ENCODE results near the gene CCDC60. TPM values are rescaled to one million over a fixed set of nuclear protein-coding genes. Genes with fewer than 3 reads are reported as not detected.
"Not testable (repeated sequence)": the region's sequence is repeated elsewhere in the genome, so short reads cannot be mapped to it uniquely, and the experiment has no call there.

CCDC60 gene
- total RNA-seq, 1 donor from 2014 or later = not detected

DNA sequence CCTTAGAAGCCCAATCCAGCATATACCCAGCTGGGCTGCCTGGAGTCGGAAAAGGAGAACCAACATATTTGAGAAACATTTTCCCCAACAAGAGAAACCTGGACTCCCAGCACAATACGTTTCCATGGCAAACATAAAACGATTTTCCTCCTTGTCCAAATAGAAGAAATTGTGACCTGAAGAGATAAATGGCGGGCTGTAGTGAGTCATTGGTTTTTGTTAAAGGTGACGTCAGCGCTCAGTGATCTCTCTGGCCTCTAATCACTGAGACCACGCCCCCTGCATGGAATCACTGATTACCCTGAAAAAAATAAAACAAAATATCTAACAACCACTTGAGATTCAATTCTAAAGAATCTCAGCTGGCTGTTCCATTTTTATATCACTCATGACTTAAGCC, 6.0 kb downstream of the CCDC60 start:
- Histone ChIP-seq H3K27me3 (ENCODE audit: control insufficient read depth, insufficient read depth, low read length) (no peaks in the 10 kb centered on the region), H3K4me3 (ENCODE audit: low read depth, low read length) (no peak overlapping the region), H3K36me3 (ENCODE audit: control insufficient read depth, insufficient read depth, low read length) (no peaks in the 10 kb centered on the region)
- no peak for DNase-seq (ENCODE audit: low read depth)
- TF ChIP-seq, protein P1, sequence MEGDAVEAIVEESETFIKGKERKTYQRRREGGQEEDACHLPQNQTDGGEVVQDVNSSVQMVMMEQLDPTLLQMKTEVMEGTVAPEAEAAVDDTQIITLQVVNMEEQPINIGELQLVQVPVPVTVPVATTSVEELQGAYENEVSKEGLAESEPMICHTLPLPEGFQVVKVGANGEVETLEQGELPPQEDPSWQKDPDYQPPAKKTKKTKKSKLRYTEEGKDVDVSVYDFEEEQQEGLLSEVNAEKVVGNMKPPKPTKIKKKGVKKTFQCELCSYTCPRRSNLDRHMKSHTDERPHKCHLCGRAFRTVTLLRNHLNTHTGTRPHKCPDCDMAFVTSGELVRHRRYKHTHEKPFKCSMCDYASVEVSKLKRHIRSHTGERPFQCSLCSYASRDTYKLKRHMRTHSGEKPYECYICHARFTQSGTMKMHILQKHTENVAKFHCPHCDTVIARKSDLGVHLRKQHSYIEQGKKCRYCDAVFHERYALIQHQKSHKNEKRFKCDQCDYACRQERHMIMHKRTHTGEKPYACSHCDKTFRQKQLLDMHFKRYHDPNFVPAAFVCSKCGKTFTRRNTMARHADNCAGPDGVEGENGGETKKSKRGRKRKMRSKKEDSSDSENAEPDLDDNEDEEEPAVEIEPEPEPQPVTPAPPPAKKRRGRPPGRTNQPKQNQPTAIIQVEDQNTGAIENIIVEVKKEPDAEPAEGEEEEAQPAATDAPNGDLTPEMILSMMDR (IDR thresholded peaks at IDR 0.05; ENCODE audit: insufficient read depth, low read length, poor library complexity, severe bottlenecking) = no peak

DNA sequence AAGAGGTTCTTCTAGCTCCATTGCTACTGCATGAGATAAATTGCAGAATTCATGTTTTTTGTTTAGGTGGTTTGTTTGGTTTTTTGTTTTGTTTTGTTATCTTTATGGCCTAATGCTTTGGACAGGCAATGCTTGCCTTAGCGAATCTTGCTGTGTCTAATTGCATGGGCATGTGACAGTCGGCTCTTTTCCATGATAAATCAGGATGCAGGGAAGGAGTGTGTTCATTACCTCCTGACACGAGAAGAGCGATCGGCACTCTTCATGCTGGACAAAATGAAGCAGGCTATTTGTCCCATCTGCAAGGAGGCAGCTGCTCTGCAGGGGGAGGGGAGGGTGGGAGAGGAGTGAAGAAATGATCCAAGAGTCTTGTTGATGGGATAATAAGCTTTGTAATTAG, 6.5 kb downstream of the CCDC60 start:
- TF ChIP-seq, protein P1 (IDR thresholded peaks at IDR 0.05; ENCODE audit: insufficient read depth, low read length, poor library complexity, severe bottlenecking) = no peak
- no peaks in the 10 kb centered on the region for H3K27me3 ChIP-seq (ENCODE audit: control insufficient read depth, insufficient read depth, low read length)
- no peak for DNase-seq (ENCODE audit: low read depth)
- no peak overlapping the region for H3K4me3 ChIP-seq (ENCODE audit: low read depth, low read length)
- no peaks in the 10 kb centered on the region for H3K36me3 ChIP-seq (ENCODE audit: control insufficient read depth, insufficient read depth, low read length)

DNA sequence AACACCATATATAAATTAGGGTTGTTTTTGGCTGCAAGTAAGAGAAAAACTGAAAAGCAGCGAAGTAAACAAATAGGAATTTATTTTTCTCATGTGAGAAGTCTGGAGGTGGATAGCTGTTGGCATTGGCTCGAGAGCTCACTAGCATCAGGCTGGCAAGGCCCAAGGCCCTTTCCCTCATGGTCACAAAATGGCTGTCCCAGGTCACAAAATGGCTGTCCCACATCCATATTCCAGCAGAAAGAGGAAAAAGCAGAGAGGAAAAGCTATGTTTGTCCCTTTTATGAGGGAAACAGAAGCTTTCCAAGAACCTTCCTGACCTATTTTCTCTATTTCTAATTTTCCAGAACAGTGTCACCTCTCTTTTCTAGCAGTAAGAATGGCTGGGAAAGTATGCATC, 7.5 kb downstream of the CCDC60 start:
- Histone ChIP-seq H3K4me3 (ENCODE audit: low read depth, low read length) (no peak overlapping the region), H3K27me3 (ENCODE audit: control insufficient read depth, insufficient read depth, low read length) (no peaks in the 10 kb centered on the region), H3K36me3 (ENCODE audit: control insufficient read depth, insufficient read depth, low read length) (no peaks in the 10 kb centered on the region)
- TF ChIP-seq, protein P1 (IDR thresholded peaks at IDR 0.05; ENCODE audit: insufficient read depth, low read length, poor library complexity, severe bottlenecking) = no peak
- no peak for DNase-seq (ENCODE audit: low read depth)

DNA sequence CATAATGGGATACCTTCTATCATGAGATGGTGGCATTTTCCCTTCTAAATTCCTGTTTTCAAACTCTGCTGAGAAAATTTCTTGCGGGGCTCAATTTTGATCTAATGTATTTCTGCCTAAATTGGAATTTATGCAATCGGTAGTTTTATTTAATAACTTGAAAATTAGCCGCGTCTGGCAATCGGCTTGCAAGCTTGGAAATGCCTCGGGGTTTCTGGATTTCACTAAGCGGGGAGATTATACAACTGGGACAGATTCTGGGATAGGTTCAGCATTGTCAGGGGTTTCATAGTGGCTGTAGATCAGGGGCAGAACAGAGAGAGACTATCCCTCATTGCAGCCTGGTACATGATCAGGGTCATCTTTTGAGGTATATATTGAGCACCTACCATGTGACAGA, 8.6 kb downstream of the CCDC60 start:
- Histone ChIP-seq H3K27me3 (ENCODE audit: control insufficient read depth, insufficient read depth, low read length) (no peaks in the 10 kb centered on the region), H3K36me3 (ENCODE audit: control insufficient read depth, insufficient read depth, low read length) (no peaks in the 10 kb centered on the region), H3K4me3 (ENCODE audit: low read depth, low read length) (no peak overlapping the region)
- no peak for DNase-seq (ENCODE audit: low read depth)
- TF ChIP-seq, protein P1 (IDR thresholded peaks at IDR 0.05; ENCODE audit: insufficient read depth, low read length, poor library complexity, severe bottlenecking) = no peak

DNA sequence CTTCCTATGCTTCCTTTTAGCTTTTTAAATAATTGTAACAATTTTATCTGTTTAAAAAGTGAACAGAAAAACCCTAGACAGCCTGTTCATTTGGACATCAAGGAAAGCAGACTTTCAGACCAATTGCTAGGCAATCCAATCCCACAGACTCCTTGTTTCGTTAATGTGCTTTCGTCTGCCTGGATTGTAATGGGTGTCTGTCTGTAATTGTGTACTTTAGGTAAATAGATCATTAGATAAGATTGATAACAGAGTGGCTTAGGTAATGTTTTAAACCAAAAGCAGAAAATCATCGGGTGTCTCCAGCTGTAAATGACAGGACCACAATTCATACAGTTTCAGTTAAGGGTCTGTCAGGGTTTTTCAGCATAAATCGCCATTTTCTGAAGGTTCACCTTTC, 19.6 kb downstream of the CCDC60 start:
- H3K36me3 ChIP-seq (ENCODE audit: control insufficient read depth, insufficient read depth, low read length) = no peaks in the 10 kb centered on the region
- no peak for DNase-seq (ENCODE audit: low read depth)
- H3K4me3 ChIP-seq (ENCODE audit: low read depth, low read length) = no peak overlapping the region
- TF ChIP-seq, protein P1 (IDR thresholded peaks at IDR 0.05; ENCODE audit: insufficient read depth, low read length, poor library complexity, severe bottlenecking) = no peak
- H3K27me3 ChIP-seq (ENCODE audit: control insufficient read depth, insufficient read depth, low read length) = no peaks in the 10 kb centered on the region

DNA sequence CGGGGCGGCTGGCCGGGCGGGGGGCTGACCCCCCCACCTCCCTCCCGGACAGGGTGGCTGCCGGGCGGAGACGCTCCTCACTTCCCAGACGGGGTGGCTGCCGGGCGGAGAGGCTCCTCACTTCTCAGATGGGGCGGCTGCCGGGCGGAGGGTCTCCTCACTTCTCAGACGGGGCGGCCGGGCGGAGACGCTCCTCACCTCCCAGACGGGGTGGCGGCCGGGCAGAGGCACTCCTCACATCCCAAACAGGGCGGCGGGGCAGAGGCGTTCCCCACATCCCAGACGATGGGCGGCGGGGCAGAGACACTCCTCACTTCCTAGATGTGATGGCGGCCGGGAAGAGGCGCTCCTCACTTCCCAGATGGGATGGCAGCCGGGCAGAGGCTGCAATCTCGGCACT, 25.8 kb downstream of the CCDC60 start:
- not testable (repeated sequence) for H3K4me3 ChIP-seq (ENCODE audit: low read depth, low read length); DNase-seq (ENCODE audit: low read depth); H3K36me3 ChIP-seq (ENCODE audit: control insufficient read depth, insufficient read depth, low read length); H3K27me3 ChIP-seq (ENCODE audit: control insufficient read depth, insufficient read depth, low read length)
